ENCODE results near the gene ABHD16A.

ABHD16A gene

GRCh38 chr6:31660381-31661261 is 42.5 kb downstream of the ABHD16A start, which contains the start of gene C6orf47:
Gene C6orf47, minus strand, starts transcription at chr6:31660778. Its CDS starts 831 bp downstream, at chr6:31659947.
- no peaks in the 10 kb centered on the region for H3K27me3 ChIP-seq (ENCODE audit: insufficient read depth, poor library complexity, severe bottlenecking)
- no peaks in the 10 kb centered on the region for H3K9me3 ChIP-seq (ENCODE audit: severe bottlenecking)
- peak within 1 kb of the TSS; percentile 50 for H3K4me3 ChIP-seq (ENCODE audit: severe bottlenecking)
- H3K36me3 ChIP-seq (ENCODE audit: low read depth) = peaks cover 11% of the 10 kb centered on the region
- ATAC-seq (ENCODE audit: low read depth) = peak; percentile 82
- peaks cover 13% of the 10 kb centered on the region for H3K4me1 ChIP-seq (ENCODE audit: insufficient read depth, poor library complexity, severe bottlenecking)
- TF ChIP-seq CTCF (IDR thresholded peaks at IDR 0.05; ENCODE audit: poor library complexity, severe bottlenecking) = no peak
- DNase-seq (ENCODE audit: low spot score) = peak; percentile 86
- peak within 1 kb of the TSS; percentile 68 for H3K27ac ChIP-seq (ENCODE audit: poor library complexity, severe bottlenecking)

DNA sequence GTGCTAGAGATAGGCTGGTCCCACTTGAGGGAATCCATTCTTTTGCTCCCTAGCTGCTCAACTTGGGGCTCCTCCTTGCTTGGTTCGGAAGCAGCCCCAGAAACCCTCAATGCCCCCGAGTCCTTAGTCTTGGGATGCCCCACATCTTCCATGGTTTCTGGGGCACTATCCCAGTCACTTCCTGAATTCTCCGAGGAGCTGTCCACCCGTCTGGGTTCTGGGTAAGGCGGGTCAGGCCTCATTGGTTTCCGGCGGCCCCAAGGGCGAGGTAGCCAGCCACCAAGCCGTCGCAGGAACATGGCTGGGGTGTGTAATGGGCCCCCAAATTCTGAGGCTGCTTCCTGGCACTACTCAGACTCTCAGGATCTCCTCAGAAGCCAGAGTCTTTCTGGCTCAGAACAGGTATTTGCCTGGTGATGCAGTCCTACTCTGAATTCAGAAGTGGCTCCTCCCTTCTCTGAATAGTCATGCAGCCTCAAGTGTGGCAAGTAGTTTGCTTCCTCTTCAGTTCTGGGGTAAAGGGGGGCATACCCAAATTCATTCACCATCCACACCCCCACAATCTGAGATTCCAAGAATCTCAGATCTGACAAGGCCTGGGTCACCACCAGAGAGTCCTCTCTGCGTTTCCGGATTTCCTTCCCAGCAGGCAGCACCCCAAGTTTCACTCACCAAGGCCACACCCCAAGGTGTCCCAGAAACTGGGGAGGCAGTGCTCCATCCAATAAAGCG is 43.3 kb downstream of the ABHD16A start:
- H3K27ac ChIP-seq (ENCODE audit: poor library complexity, severe bottlenecking) = peak overlapping the region; percentile 68
- H3K27me3 ChIP-seq (ENCODE audit: insufficient read depth, poor library complexity, severe bottlenecking) = no peaks in the 10 kb centered on the region
- DNase-seq (ENCODE audit: low spot score) (no peak), ATAC-seq (ENCODE audit: low read depth) (peak; percentile 19)
- H3K9me3 ChIP-seq (ENCODE audit: severe bottlenecking) = no peaks in the 10 kb centered on the region
- H3K36me3 ChIP-seq (ENCODE audit: low read depth) = peaks cover 11% of the 10 kb centered on the region
- H3K4me1 ChIP-seq (ENCODE audit: insufficient read depth, poor library complexity, severe bottlenecking) = peaks cover 13% of the 10 kb centered on the region
- no peak for TF ChIP-seq CTCF (IDR thresholded peaks at IDR 0.05; ENCODE audit: poor library complexity, severe bottlenecking)
- H3K4me3 ChIP-seq (ENCODE audit: severe bottlenecking) = peak overlapping the region; percentile 50

GRCh38 chr6:31658983-31659648 is 44.0 kb downstream of the ABHD16A start:
- ATAC-seq (ENCODE audit: low read depth) = no peak
- peaks cover 11% of the 10 kb centered on the region for H3K36me3 ChIP-seq (ENCODE audit: low read depth)

GRCh38 chr6:31658158-31658688 is 44.9 kb downstream of the ABHD16A start:
- ATAC-seq (ENCODE audit: low read depth) (no peak), DNase-seq (ENCODE audit: low spot score) (no peak)
- Histone ChIP-seq H3K9me3 (ENCODE audit: severe bottlenecking) (no peaks in the 10 kb centered on the region), H3K4me1 (ENCODE audit: insufficient read depth, poor library complexity, severe bottlenecking) (peaks cover 1% of the 10 kb centered on the region), H3K27ac (ENCODE audit: poor library complexity, severe bottlenecking) (no peak overlapping the region), H3K27me3 (ENCODE audit: insufficient read depth, poor library complexity, severe bottlenecking) (no peaks in the 10 kb centered on the region), H3K36me3 (ENCODE audit: low read depth) (peaks cover 4% of the 10 kb centered on the region), H3K4me3 (ENCODE audit: severe bottlenecking) (no peak overlapping the region)
- no peak for TF ChIP-seq CTCF (IDR thresholded peaks at IDR 0.05; ENCODE audit: poor library complexity, severe bottlenecking)

More at GRCh38 chr6:31658983-31659648, 44.0 kb downstream of the ABHD16A start:
- Histone ChIP-seq H3K4me3 (ENCODE audit: severe bottlenecking) (peak overlapping the region; percentile 50), H3K9me3 (ENCODE audit: severe bottlenecking) (no peaks in the 10 kb centered on the region), H3K27ac (ENCODE audit: poor library complexity, severe bottlenecking) (peak overlapping the region; percentile 68), H3K4me1 (ENCODE audit: insufficient read depth, poor library complexity, severe bottlenecking) (peaks cover 10% of the 10 kb centered on the region), H3K27me3 (ENCODE audit: insufficient read depth, poor library complexity, severe bottlenecking) (no peaks in the 10 kb centered on the region)
- TF ChIP-seq CTCF (IDR thresholded peaks at IDR 0.05; ENCODE audit: poor library complexity, severe bottlenecking) = no peak
- DNase-seq (ENCODE audit: low spot score) = no peak
